Measurements from ENCODE around the gene CCR1. TPM values are rescaled to one million over a fixed set of nuclear protein-coding genes. Genes with fewer than 3 reads are reported as not detected.

The CCR1 gene
- total RNA-seq, 1 donor from 2014 or later = 0.12 TPM

Other genes with a start within 250 kb of the CCR1 start
- gene FYCO1, start 212.5 kb downstream of the CCR1 start, total RNA-seq = 9.7 and 10.4 TPM in 2 replicates
- gene XCR1, start 180.8 kb downstream of the CCR1 start, total RNA-seq = not detected in 2 replicates
- gene CCR3, start 34.1 kb upstream of the CCR1 start, total RNA-seq = not detected in 2 replicates
- not detected in 2 replicates for gene CCR2, start 145.8 kb upstream of the CCR1 start, total RNA-seq
- gene CCR5, start 162.6 kb upstream of the CCR1 start, total RNA-seq = not detected in 2 replicates
- gene CCRL2, start 198.9 kb upstream of the CCR1 start, total RNA-seq = not detected in 2 replicates

Measured in neural crest cell (in vitro differentiated cells).